ENCODE measurements around the gene AFTPH. TPM values are rescaled to one million over a fixed set of nuclear protein-coding genes. Genes with fewer than 3 reads are reported as not detected.
"Not testable (repeated sequence)": the region's sequence is repeated elsewhere in the genome, so short reads cannot be mapped to it uniquely, and the experiment has no call there.

Gene AFTPH
- polyA plus RNA-seq, 3 donors: 74.8 to 83.4 (median 79.2) TPM

DNA sequence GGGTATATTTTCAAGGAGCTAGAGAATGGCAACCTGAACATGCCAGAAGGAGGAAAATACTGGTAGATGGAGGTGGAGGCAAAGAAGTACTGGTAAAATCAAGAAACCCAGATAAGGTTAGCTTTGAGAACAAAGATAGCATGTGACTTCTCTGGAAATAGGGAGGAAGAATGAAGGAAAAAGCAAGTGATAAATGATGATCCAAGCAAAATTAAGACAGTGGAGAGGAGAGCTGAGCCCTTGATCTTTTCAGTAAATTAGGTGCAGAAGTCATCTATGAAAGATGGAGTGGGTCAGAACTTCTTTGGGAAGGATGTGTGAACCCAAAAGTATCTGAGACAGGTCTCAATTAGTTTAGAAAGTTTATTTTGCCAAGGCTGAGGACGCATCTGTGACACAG, 25.7 kb upstream of the AFTPH start:
- no peak for DNase-seq (ENCODE audit: low read depth in 3 of 3, low spot score in 2 of 3)

DNA sequence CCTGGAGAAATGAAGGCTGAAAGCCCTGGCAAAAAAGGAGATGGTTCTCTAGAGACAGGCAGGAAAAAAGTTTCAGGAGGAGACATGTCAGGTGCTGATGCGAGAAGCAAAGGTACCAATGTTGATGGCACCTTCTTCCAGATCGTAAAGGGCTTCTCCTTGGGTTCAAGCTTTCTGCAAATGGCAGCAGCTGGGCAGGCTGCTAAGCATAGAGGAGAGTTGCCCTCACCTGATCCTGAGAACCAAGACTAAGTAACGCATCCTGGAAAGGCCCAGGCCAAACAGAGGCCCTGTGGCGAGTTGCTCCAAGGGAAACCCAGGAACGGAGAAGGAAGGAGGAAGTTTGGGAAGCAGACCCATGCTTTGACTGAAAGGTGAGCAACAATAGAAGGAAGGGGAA, 23.6 kb upstream of the AFTPH start:
- DNase-seq (ENCODE audit: low read depth in 3 of 3, low spot score in 2 of 3): no peak

DNA sequence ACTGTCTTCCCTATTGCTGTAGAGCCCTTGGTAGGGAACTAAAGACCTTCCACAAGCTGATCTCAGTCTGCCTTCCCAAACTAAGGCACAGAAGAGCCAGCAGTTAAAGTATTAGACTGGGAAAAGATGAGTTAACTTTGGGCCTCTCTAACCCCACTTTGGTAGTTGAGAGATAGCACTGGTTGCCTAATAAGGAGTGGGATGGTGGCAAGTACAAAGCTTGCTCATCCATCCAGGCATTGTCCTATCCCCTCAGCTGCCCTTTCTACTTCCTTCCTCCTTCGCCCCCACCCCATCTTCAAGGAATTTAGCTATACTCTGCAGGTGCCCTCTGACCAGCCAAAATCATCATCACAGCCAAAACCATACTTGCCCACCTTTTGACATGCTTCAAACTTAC, 22.2 kb upstream of the AFTPH start:
- DNase-seq (ENCODE audit: low read depth in 3 of 3, low spot score in 2 of 3): no peak

DNA sequence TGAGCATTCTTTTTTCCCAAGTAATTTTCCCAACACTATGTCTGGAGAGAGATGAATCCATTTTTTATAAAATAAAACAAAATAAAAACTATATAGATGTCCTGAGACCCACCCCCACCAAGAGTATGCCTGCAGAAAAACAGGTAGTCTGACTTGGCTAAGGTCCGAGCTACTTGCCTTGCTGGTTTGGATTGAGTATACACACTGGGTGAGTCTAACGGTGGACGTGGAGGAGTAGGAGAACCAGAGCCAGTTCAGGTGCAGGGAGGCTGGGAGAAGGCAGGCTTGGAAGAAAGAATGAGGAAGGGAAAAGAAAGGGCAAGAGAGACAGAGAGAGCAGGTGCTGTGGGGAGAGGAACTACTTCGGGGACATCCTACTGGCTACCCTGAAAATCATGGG, 21.3 kb upstream of the AFTPH start:
- no peak for DNase-seq (ENCODE audit: low read depth in 3 of 3, low spot score in 2 of 3)

DNA sequence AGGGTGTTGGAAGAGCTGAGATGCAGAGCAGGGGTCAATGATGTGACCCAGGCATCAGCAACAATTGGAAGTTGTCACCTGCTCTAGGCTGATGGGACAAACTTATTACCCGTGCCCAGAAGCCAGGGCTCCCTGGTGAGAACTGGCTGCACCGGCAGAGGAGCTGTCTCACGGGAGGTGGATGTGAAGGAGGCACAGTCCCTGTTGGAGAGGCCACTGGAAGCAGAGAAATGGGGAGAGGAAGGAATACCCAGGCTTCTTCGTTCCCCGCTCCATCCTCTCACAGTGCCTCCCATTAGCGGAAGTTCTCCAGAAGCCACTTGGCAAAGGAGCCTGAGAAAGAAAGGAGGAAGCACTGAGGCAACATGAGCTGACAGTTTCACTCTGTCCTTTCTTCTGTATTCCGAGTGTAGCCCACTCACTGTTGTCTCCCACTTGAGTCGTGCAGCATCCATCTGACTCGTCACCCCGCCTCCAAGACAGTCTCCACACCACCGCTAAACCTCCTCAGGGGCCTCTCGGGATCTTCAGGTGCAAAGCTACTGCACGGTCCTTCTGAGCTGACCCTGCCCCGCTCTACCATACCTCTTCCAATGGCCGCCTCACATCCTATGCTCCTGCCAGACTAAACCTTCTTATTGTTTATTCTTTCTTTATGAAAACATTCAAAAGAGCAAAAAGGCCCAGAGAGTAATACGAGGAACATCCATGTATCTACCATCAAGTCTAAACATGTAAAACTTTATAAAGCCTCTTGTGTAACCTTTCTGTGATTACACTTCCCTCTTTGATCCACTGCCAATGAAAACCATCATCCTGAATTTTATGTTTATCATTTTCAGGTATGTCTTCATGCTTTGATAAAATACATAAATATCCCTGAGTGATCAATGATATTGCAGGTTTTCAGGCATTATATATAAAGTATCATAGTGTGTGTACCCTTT, 19.1 kb upstream of the AFTPH start:
- DNase-seq (ENCODE audit: low read depth in 3 of 3, low spot score in 2 of 3): no peak

DNA sequence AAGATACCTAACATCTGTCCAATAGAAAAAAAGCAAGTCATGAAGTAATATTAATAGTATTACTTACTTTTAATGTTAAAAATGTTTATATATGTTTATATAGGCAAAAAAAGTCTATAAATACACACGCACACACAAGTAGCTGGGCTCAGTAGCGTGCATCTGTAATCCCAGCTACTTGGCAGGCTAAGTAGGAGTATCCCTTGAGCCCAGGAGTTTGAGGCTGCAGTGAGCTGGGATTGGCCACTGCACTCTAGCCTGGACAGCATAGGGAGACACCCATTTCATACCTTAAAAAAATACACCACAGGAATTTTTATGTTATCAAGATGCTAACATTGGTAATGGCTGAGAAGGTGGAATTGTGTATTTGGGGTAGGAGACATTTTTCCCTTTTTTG, 17.4 kb upstream of the AFTPH start:
- DNase-seq (ENCODE audit: low read depth in 3 of 3, low spot score in 2 of 3): no peak

DNA sequence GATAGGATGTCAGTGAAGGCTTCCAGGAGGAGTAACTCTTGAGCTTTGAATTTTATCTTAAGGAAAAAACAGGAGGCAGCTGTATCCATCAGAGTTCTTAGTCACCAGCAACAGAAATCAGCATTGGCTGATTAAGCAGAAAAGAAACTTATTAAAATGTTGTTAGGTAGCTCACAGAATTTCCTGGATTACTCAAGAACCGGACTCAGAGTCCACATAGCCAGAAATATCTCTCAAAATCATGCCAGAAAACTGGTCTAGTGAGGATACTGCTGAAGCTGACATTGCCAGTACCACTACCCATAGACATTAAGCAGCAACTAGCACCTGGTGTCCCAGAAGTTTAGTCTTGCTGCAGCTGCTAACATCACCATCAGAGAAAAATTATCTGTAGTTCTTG, 10.1 kb upstream of the AFTPH start:
- no peak for DNase-seq (ENCODE audit: low read depth in 3 of 3, low spot score in 2 of 3)

DNA sequence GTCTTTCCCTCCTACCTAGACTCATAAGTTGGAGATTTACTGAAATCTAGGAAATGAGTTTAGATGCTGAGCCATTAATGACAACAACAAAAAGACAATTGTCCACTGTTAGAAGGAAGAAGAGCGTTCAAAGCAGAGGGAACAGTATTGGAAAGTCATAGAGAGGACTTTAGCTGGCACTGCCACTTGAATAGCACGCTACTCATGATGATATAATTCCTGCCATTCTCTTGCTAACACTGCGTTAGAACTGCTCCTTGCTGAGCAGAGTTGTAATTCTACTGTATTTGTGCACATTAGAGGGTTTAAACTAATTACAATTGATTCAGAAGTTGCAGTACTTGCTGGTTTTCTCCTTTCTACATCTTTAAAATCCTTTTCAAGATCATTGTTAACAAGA, 9.0 kb upstream of the AFTPH start:
- no peak for DNase-seq (ENCODE audit: low read depth in 3 of 3, low spot score in 2 of 3)

DNA sequence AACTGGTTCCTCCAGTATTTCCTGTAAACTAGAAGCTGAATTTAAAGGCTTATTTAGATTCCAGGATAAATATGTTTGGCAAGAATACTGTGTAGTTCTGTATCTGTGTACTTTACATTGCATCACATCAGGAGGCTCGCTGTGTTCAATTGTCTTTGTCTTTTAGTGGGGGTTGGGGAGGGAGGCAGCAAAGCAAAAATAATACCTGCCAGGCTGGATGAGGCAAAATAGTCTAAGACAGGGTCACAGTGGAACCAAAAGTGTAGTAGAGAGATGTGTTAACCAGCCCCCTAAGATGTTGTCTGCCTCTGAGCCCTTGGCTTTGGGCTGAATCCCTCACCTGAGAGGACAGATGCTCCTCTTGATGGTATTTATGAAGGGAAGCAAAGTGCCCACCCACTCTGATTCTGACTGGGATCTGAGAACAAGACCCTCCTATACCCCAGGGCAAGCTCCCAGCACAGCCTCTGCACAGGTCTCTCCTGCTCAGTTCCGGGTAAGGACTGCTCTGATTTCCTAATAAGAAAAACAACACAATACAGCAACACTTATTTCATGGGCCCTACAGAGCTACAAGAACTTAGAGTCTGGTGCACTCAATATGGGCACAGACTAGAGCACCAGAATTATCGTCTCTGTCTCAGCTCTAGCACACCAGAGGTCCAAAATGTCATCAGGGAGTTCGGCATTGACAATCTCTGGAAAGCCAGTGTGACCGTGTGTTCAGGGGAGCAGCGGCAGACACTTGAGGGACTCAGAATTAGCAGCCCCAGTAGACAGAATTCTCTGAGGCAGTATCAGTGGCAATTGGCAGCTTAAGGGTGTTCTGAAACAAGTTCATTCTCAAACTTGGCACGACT, 7.2 kb upstream of the AFTPH start:
- no peak for DNase-seq (ENCODE audit: low read depth in 3 of 3, low spot score in 2 of 3)

DNA sequence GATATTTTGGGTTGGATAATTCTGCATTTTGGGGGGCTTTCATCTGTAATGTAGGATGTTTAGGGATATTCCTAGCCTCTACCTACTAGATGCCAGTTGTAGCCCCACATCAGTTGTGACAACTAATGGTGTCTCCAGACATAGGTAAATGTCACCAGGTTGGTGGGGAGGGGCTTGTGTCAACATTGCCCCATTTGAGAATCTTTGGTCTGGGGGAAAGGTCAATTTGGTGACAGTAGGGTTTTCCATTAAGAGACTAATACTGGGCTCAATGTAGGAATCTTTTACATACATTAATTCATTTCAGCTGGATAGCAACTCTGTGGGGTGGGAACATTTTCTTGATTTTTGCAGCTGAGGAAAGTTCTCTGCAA, 6.6 kb upstream of the AFTPH start:
- no peak for DNase-seq (ENCODE audit: low read depth in 3 of 3, low spot score in 2 of 3)

DNA sequence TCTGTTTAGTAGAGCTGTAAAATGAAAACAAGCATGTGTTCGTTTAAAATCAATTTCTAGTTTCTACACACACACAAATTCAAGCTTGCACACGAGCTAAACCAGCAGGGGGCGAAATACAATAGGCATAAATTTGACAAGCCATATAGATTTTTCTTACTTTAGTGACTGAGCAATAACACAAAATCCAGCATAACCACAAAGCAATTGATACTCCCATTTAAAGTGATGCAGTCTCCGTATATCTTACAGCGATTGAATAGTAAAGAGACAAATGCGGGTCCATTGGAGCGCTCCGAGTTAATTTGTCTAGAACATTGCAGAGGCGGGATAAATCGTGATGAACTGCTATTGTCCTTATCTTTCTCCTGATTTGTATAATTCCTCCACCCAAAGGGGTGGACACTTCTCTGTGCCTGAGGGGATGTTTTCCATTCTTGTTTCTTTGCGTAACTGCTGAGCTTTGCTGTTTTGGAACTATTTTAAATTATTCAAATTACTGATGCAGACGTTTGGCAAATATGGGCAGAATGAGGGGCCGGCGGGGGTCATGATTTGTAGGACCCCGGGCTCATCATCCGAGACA, 1.2 kb upstream of the AFTPH start:
- DNase-seq (ENCODE audit: low read depth in 3 of 3, low spot score in 2 of 3): peak; percentile 72 to 87 (median 76)

DNA sequence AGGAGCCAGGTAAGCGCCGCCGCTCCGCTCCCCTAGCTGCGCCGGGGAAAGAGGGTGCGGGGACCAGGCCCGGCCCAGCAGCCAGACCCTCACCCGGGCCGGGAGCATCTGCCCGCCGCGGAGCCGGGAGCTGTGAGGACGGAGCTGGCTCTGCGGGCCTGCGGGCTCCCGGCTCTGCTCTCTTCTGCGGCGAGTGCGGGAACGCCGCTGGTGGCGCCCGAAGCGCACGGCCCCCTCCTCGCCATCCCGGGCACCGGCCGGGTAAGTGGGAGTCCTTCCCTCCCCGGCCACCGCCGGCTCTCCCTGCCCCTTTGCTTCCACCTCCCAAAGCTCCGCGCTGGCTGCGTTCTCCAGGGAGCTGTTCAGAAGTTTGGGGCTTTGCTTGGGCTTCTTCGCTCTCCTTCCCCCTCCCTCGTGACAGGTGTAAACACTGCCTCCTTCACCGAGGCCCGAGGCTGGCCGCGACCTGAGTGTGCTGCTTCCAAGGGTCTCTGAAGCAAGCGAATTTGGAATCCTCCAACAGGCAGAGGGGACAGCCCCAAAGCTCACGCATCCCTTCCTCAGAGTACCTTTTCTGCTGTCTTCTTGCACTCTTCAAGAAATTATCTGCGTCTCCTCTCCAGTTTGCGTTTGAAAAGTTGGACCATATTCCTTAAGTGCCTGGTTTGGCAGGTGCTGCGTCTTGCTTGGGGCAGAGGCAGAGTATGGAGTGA, 632 bp downstream of the AFTPH start:
- DNase-seq (ENCODE audit: low read depth in 3 of 3, low spot score in 2 of 3): peak in 2 of 3 donors; percentile 27 to 29

DNA sequence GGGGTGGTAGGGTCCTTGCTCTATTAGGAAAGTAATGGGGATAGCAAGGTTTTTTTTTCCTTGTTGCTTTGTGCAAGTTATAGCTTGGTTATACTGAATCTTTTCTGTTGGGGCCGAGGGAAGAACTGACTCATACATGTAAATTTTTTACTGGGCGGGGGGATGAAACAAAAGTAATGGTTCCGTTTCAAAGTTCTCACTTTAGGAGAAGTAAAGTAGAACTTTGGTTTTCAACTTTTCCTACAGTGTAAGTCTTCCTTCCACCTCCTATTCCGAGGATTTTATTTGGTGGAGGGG, 1.1 kb downstream of the AFTPH start:
- DNase-seq (ENCODE audit: low read depth in 3 of 3, low spot score in 2 of 3): peak in 1 of 3 donors; percentile 4

DNA sequence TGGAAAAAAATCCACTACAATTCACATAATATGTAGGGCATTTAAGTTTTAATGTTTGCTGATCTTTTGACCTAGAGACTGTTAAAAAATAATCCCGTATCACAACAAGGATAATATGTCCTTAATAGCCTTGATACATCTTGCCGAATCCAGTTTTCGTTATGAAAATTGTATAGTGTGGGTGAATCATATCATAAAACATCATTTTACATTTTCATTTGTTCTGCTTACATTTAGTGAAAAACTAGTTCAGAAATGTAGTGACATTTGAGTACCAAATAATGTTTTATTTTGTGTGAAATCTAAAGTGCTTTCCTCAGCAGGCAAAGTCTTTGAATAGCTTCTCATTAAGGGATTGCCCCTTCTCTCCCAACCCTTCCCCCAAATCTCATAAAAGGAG, 1.9 kb downstream of the AFTPH start:
- DNase-seq (ENCODE audit: low read depth in 3 of 3, low spot score in 2 of 3): no peak

DNA sequence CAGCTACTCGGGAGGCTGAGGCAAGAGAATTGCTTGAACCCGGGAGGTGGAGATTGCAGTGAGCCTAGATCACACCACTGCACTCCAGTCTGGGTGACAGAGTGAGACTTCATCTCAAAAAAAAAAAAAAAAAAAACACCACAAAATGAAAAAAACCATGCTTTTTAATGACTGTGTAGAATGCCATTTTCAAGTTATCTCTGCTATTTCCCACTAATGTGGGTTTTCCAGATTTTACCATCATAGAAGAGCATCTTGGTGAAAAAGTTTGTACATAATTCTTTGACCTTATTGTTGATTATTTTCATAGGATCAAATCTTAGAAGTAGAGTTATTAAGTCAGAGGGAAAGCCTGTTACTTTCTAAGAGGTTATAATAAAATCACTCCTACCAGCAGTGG, 6.8 kb downstream of the AFTPH start:
- not testable (repeated sequence) for DNase-seq (ENCODE audit: low read depth in 3 of 3, low spot score in 2 of 3)

DNA sequence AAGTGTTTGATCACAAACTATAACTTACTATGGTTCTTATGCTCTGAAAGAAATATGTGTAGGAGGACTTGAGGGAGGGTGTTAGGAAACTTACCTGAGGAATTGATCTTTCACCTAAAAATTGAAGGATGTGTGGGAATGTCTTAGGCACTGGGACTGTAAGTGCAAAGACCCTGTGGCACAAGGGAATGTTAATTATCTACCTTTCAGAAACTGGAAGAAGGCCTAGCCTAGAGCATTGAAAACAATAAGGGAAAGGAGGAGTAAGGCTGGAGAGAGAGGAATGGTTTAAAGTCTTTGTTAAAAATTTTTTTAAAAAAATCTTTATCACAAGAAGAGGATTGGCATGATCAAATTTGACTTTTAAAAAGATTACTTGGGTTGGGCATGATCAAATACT, 7.9 kb downstream of the AFTPH start:
- DNase-seq (ENCODE audit: low read depth in 3 of 3, low spot score in 2 of 3): no peak

DNA sequence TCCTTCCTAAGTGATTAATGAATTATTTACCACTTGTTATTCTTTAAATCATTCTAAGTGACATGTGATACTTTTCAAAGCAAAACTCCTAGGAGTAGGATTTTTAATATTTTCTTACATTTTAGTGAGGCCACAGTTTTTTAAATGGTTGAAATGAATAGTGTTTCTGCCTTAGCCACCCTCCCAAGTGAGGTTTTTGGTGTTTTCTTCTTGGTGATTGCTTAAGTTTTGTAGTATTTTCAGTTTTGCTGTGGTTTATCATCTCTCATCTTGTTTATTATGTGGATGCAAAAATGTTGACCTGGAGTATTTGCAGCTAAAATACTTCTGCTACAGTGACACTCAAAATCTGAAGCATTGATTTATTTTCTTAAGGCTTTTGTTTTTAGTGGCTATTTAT, 9.8 kb downstream of the AFTPH start:
- DNase-seq (ENCODE audit: low read depth in 3 of 3, low spot score in 2 of 3): no peak

DNA sequence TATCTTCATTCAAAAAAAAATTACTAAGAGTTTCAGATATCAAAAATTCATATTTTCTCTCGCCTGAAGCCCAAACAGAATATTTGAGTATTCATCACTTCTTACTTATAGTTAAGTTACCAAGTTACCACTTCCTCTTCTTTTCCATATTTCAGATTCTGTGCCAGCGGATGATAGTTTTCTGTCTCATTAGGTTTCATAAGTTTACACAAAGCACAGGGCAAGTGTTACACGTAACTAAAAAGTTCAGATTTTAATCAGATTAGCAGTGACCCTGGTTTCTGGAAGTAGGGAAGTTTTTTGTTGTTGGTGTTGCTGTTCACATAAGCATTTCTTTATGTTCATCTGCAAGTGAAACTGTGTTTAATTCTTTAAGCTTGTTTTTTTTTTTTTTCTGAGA, 10.2 kb downstream of the AFTPH start:
- no peak for DNase-seq (ENCODE audit: low read depth in 3 of 3, low spot score in 2 of 3)

DNA sequence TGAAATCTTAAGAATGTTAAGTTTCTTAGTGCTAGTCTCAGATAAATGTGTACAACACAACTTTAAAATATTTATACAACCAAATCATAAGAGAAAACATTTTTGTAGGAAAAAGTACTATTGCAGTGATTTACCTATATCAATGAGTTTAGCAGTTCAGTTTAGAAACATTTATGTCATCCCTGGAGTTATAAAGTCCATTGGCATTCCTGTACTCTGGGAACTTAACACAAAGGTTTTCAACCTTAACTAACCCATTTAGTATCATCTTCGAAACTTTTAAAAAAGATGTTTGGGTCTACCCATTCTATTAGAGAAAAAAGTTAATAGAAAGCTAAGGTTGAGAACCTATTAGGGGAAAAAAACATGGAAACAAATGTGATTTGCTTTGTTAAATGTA, 10.9 kb downstream of the AFTPH start:
- no peak for DNase-seq (ENCODE audit: low read depth in 3 of 3, low spot score in 2 of 3)

DNA sequence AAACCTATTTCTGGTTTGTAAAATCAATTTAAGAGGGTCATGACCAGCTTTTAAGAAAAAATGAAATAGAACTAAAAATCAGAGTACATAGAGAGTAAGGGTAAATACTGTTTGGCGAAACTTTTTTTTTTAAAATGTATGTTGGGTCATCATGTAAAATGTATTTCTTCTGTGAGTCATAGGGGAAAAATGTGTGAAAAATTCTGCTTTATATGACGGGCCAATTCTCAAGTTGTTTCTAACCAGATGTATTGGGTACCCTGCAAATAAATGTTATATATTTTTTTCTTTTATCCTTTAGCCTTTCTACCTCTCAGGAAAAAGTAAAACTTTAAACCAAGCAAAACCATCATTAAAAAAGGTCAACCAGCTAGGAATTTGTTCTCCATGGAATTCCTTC, 13.9 kb downstream of the AFTPH start:
- DNase-seq (ENCODE audit: low read depth in 3 of 3, low spot score in 2 of 3): no peak
